ENCODE data around the gene NBAS.

NBAS gene

DNA sequence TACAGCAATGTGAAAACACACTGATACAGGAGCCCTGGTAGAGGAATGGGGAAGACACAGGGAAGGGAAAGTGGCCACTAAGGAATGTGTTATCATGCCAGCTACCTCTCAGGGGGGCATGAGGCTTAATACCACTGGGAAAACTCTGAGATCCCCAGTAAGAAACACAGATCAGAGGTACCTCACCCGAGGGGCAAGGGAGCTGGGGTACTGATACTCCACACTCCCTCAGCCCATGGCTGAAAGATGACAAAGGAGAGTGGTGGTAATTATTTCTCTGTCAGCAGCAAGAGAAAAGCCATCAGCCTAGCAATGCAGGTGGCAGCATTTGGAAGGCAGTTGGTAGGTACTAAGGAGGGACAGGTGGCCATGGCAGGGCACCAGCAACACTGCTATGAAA is 434.8 kb downstream of the NBAS start:
- no peak for DNase-seq (ENCODE audit: low read depth)
- H3K4me3 ChIP-seq (ENCODE audit: low read depth, low read length) = no peak overlapping the region
- TF ChIP-seq, protein P1, sequence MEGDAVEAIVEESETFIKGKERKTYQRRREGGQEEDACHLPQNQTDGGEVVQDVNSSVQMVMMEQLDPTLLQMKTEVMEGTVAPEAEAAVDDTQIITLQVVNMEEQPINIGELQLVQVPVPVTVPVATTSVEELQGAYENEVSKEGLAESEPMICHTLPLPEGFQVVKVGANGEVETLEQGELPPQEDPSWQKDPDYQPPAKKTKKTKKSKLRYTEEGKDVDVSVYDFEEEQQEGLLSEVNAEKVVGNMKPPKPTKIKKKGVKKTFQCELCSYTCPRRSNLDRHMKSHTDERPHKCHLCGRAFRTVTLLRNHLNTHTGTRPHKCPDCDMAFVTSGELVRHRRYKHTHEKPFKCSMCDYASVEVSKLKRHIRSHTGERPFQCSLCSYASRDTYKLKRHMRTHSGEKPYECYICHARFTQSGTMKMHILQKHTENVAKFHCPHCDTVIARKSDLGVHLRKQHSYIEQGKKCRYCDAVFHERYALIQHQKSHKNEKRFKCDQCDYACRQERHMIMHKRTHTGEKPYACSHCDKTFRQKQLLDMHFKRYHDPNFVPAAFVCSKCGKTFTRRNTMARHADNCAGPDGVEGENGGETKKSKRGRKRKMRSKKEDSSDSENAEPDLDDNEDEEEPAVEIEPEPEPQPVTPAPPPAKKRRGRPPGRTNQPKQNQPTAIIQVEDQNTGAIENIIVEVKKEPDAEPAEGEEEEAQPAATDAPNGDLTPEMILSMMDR (IDR thresholded peaks at IDR 0.05; ENCODE audit: control insufficient read depth, extremely low read depth, insufficient read depth) = no peak

DNA sequence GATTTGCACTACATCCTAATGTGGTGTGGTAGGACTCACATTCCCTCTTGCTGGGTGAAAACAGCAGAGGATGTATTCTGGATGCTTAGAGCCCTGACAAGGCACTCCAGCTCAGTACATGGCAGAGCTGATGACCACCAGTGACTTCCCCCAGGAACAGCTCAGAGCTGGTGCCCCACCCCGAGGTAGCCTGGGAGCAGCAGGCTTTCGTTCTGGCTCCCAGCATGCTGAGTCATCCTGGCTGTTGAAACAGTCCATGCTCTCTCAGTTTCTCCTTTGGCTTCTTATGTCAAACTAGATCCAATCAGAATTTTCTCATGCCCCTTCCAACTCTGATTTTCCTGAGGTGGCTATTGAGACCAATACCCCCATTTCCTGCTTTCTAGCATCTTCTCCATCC is 438.2 kb downstream of the NBAS start:
- no peak for DNase-seq (ENCODE audit: low read depth)
- TF ChIP-seq, protein P1 (IDR thresholded peaks at IDR 0.05; ENCODE audit: control insufficient read depth, extremely low read depth, insufficient read depth) = no peak
- no peak overlapping the region for H3K4me3 ChIP-seq (ENCODE audit: low read depth, low read length)

DNA sequence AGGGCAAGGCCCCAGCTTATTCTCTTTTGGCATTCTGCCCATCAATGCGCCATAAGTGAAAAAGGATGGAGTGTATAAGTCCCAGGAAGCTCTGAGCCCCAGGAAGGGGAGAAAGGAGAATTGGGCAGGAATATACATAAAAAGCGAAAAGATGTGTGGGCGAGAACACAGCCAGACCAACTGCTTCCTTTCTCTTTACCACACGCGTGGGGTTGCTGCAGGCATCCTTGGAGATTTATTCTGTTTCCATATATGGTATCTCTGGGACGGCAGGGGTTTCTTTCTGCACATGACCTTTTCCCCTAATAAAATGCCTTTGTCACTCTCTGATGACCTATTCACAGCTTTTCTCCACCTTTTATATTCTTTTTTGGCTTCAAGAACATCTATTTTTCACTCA is 440.5 kb downstream of the NBAS start:
- H3K4me3 ChIP-seq (ENCODE audit: low read depth, low read length) = no peak overlapping the region
- DNase-seq (ENCODE audit: low read depth) = no peak
- TF ChIP-seq, protein P1 (IDR thresholded peaks at IDR 0.05; ENCODE audit: control insufficient read depth, extremely low read depth, insufficient read depth) = no peak

DNA sequence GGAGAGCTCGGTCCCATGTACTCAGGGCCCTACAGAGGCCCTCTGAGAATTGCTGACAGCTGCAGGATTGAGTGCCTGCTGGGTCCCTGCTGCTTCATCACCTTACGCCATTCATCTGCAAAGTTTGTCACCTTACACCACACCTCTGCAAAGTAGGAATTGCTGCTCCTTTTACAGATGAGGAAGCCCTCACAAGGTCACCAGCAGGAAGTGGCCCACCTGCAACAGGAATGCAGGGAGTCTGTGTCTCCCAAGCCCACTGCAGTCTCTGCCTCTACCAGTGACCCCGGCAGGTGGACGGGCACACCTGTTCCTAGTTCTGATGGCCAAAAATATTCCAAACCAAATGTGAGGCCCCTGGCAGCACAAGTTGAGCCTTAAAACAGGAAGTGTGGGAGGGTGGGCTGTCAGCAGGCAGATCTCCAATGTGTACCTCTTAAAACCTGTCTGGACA is 441.4 kb downstream of the NBAS start:
- DNase-seq (ENCODE audit: low read depth) = no peak
- TF ChIP-seq, protein P1 (IDR thresholded peaks at IDR 0.05; ENCODE audit: control insufficient read depth, extremely low read depth, insufficient read depth) = no peak
- no peak overlapping the region for H3K4me3 ChIP-seq (ENCODE audit: low read depth, low read length)

DNA sequence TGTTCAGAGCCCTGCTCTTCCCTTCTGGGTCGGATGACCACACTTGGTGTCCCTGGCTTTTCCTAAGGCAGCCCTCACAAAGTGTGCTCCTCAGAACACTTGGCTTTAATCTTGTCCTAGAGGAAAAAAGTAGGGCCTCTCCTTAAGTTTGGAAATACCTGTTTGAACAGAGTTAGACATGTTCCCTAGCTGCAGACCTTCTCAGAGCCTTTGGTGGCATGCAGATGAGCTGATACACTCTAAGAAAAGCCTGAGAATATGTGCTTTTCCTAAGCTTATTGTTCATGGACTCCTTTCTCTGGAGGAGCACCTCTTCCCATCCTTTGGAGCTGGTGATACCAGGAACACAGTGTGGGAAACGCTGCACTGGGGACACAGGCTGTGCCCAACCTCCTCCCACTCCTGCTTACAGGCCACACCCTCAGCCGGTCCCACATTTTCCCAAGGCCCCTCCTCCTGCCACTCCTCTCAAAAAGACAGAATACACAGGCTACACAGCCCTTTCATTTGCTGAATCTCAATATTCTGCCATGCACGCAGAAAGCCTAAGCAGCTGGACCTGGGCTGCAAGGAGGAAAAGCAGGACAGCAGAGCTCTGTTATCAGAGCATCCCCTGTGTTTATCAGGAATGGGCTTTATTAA is 443.6 kb downstream of the NBAS start:
- DNase-seq (ENCODE audit: low read depth) = no peak
- no peak overlapping the region for H3K4me3 ChIP-seq (ENCODE audit: low read depth, low read length)
- TF ChIP-seq, protein P1 (IDR thresholded peaks at IDR 0.05; ENCODE audit: control insufficient read depth, extremely low read depth, insufficient read depth) = no peak
